NCI-H146 (cell line): Measurements from ENCODE around the gene HPSE2.

Source experiments
- DNase-seq: peaks from one replicate; lab custom pipeline; 2025; lab: John Stamatoyannopoulos, UW

The HPSE2 gene

DNA sequence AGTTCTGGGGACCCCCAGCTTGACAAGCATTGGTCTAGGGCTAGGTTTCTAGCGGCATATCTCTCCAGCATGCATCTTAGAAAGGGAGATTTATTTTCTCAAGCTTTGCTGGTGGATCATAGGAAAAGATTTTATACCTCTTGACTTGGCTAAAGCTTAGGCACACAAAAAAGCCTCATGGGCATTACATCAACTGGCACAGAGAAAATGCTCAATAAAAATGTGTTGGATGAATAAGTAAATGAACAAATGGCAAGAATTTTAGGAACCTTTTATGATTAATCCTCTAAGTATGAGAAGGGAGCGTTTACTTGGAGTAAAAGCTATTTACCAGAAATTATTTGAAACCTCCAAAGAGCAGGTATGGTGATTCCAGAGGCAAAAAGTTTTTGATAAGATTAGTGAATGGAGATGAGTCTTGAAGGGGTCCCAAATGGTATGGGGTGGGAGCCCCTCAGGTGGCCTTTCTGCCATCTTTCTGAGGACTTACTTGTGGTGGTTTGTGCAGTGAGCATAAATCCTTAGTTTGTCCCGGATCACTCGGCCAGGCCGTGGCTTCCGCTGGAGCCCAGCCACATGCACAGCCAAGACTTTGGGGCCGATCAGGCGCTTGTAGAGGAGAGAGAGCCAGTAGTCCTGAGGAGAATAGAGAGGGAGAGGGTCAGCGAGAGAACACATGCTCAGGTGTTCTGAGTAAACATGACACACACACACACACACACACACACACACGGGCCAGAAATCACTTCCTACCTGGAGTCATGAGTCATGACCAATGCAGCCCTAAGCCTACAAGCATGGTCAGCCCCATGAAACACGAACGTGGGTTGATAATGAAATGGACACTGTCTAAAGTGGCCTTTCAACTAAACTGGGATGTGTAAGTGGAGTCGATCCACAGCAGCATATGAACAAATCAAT, 745.8 kb downstream of the HPSE2 start:
- no peak for DNase-seq

DNA sequence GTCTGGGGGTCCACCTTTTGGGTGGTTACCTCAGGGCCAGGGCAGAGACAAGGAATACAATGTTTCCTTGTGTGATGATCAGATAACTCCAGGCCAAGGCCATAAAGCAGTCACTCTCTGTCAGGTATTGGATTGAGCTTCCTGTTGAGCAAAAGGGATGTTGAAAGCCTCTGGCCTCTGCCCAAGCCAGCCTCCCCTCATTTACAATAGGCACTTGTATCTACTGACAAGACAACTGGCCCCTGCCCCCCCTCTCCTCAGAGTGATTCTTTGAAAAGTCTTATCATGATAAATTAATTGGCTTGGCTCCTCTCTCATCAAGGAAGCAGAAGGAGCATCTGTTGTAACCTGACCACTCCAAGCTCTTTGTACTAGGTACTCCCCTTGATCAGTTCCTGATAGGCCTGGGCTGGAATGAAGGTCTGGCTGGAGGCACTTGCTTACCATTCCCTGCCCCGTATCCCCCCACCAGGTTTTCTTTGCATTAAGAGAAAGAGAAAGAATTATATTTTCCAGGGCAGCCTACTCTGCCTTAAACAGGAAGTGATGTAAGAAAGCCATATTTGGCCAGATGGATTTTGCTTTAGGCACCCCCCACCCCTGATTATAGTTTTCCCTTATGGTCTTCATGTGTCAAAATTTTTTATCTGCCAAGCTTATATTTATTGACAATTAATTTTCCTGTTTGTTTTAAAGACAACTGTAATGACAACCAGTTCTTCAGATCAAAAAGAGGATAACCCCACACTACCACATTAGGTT, 746.8 kb downstream of the HPSE2 start:
- no peak for DNase-seq

DNA sequence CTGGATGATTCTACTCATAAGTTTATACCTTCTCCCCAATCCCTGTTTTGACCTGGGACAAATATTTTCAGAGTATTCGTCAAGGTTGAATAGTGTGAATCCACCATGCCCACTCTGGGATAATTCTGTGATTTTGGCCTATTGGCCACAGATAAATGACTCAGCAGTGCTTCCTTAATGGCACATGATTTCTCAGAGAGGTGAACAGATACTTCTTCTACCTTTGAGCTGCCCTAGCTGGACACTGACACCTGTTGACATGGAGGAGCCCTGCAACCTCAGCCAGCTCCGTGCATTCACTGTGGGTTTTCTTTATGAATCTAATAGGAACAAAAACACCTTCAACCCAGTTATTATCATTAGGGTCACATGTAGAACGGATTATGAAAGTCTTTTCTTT, 748.0 kb downstream of the HPSE2 start:
- DNase-seq, result no peak

DNA sequence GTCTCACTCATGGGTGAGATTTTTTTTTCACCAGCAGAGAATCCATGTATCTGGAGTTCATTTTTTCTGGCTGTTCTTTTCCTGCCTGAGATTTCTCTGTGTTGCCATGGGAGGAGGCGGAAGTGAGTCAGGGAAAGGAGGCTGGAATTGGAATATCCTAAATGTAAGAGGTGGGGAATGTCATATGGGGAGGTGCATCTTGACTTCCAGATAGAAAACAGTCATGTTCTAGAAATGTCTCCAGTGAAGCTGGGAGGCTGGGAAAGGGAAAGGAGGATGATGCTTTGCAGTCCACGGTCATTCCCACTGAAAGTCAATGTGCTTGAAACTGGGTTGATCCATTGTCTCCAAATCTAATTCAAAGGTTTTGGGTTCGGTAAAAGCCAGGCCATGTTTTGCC, 749.2 kb downstream of the HPSE2 start:
- DNase-seq, result no peak

DNA sequence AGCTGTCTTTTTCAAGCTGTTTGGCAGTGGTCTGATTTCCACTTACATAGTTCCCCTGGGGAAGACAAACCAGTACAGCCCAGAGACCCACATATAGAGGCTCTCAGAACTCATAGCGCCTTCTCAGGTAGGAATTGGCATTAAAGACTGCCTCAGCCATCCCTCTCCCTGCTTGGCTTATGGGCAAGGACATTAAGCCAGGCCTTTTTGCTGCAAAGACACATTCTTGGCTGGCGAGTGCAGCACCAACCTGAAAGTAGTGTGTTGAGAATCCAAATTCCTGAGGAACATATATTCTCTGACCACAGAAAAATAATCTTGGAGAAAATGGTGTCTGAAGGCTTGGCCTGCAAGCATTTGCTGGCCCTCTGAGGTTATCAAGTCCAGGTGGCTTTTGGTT, 749.7 kb downstream of the HPSE2 start:
- DNase-seq, result no peak

DNA sequence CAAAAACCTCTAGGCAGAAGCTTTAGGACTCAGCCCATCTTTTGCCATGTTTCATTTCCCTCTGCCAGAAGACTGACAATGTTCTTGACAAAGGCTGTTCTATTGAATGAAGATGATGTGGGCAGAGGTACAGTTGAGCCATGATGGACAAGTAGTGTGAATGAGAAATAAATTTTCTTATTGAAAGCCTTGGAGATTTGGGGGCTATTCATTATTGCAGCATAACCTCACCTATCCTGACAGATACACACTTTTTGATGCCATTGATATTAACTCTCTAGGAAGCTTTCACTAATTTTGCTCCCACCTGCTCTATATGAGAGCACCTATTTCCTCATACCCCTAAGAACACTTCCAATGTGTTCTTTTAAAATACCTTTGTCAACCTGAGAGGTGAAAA, 752.0 kb downstream of the HPSE2 start:
- DNase-seq, result no peak

DNA sequence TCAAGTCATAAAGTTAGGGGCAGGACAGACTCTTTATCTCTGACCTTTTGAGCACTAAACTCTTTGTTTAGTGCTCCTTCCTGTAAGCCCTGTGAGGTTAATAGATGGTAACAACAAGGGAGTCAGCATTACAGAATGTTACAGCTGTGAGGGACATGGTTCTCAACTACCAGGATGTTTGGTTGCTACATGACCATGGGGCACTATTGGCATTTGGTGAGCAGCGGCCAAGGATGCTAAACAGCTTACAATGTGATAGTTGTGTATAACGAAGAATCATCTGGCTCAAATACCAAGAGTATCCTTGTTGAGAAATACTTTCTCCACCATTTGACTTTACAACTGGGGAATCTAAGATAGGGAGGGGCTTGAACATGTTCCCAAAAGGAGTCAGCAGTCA, 753.6 kb downstream of the HPSE2 start:
- DNase-seq, result no peak

DNA sequence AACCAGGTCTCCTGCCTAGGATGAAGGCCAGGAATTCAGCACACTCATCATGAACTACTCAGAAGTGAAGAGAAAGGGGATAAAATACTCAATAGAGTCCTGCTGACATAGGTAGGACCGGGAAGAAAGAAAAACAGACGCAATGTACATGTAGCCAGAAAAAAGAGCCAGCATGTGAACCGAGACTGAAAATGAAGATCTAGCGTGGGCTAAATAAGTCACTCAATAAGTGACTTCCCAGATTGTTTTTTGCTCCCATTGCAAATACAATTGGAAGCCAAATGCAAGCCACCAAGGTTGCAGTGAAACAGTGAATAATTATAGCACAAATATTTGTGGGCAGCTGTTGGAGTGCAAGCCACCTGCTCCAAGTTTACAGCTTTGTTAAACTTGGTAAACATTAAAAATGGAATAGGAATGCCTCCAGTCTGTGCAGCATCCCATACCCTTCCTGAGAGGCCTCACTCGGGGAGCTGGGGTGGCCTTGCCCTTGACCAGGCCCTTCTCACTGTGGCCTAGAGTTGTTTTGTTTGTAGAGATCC, 754.2 kb downstream of the HPSE2 start:
- no peak for DNase-seq

DNA sequence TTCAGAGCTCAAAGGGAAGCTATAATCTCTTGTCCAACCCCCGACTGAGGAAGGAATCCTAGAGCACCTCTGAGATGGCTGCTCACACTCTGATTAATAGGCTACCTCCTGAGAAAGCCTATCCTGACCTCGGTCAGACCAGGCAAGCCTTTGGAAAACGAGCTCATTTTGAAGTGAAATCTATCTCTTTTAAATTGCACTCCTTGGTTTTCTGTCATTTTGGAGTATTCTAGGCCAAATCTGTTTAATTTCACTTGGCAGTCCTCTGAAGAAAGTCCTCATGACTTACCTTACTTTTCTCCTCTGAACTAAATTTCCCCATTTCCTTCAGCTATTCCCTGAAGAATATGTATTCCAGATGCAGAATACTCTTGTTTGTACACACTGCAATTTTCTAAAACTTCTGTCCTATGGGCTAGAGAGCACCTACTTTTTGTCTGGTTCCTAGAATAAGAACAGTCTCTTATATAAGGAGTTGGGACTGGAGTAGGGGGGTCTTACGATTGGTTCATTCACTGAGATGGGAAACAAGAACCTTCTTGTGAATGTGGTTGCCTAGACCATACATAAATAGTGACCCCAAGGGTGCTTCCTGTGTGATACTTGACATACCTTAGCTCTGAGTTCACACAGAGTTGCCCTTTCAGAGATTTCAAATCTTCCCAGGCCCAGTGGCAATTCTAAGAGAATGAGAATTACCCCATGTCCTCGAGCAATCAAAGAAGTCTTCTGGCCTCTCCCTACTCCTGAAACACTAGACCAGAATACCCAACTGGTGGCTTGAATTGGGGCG, 757.0 kb downstream of the HPSE2 start:
- DNase-seq, result no peak

DNA sequence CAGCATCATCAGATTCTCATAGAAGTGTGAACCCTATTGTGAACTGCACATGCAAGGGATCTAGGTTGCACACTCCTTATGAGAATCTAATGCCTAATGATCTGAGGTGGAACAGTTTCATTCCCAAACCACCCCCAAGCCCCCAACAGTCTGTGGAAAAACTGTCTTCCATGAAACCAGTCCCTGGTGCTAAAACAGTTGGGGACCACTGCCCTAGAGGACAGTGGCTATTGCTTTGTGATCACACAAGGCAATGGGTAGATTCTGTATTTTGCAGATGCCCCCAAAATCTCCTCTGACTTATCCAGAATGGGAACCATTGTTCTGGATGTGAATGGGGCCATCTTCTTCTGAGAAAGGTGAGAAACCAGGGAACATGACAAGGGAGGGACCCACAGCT, 757.8 kb downstream of the HPSE2 start:
- DNase-seq, result no peak

DNA sequence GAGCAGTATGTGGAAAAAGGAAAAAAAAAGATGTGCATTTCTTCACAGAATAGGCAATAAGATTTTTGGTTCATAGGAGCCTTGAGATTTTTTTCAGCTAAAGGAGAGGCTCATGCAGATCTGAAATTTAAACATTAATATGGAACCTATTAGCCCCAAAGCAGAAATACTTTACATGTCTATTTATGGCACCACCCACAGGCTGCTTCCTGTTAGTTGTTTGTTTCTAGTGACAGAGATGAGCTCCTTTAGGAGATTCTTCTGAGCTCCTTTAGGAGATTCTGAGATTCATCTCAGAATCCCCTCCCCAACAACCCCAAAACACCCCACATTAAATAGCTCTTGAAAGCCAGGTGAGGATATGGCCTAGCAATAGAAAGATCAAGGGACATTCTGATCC, 761.0 kb downstream of the HPSE2 start:
- no peak for DNase-seq

DNA sequence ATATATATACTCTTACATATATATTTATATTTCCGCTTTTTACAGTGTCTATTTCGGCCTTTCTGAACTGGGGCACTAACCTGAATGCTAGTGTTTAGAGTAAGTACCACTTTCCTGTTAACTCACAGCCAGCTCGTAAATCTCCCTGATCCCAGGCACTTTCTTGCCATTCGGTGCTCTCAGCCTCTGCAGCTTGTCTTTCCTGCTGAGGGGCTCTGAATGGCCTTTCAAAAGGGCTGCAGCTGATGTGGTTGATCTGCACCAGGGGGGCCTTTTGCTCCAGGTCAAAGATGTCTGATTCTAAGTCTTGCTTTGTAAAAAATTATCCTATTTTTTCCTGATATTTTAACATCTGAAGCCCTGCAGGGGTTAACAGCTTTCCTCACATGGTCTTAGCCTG, 763.5 kb downstream of the HPSE2 start:
- DNase-seq, result no peak

DNA sequence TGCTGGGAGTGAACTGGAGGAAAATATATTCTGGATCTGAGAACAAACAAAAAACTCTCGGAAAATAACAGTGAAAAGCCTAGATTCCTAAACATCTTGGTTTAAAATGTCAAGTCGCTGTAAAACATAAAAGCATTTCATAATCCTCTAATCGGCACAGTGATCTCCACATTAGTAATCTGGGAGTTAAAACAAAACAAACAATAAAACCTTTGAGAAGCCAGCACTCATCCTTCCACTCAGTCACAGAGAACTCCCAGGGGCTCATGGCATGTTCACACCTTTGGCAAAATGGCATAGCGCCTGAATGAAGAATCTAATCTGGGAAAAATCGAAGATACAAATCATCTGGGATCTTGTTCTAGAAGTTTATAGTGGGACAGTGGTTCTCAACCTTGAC, 764.8 kb downstream of the HPSE2 start:
- no peak for DNase-seq

DNA sequence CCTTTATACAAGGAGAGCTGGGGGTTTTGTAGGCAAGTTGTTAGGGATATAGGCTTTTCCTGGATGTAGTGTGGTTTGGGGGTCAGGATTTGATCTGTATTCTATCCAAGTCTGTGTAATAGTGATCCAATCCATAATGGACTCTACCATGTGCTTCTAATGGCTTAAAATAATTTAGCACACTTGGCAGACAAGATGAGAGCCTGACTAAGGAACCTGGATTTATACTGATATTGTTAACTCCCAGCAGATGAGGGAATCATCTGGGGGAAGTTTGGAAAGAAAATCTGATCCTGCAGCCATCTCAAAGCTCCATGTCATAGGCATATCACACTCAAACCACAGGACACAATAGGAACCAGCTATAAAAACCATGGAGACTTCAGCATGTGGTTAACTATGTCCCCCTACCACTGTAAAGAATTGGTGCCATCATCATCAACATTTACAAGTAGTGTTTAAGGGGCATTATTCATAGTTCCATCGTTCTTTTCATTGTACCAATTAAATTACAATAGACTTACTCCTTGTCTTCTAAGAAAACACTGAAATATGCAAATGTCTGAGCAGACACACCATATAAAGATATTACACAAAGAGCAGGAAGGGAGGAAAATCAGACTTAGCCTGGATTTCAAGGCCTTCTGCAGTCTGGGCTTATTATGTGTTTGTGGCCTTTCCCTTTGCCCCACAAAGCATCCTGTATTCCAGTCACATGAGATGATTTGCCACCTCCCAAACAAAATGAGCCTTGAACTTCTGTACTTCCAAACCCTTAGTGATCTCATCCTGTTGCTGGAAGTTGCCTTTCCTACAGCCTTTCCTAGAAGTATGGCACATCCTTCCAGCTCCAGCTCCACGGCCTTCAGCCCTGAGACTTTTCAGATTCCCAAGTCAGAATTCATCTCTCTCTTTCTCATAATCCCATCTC, 766.4 kb downstream of the HPSE2 start:
- no peak for DNase-seq

DNA sequence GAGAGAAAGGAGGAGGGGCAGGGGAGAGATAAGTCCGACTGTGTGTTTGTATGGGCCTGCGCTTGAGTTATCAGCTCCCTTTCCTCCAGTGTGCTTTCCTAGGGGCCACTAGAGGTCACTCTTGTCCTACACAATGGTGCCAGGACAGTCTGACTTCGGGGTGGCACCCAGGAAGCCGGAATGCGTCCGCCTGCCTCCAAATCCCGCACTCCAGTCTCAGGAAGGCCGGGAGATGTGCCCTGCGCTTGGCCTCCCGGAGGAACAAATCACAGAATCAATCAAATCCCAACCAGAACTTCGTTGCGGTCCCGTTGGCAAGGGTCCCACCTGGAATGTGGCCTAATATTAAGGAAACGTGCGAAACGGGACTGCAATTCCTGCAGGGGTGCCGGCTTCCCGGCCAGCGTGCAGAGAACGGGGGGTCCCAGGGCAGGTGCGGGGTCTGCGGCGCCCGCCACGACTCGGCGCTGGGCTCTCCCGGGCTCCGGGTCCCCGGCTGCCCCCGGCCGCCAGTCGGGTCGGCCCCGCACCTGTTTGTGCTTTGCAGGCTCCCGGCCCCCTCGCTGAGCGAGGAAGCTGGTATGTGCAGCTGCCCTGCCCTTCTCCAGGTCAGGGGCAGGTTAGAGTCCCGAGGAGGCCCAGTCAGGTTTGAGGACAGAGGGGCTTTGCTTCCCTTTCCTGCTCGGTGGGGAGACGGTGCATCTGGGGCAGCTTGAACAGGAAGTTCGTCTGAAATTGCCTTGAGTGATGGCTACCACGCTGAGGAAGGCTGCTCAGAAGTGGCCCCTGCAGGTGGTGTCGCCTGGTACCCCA, 767.9 kb downstream of the HPSE2 start:
- DNase-seq, result peak; percentile 85

DNA sequence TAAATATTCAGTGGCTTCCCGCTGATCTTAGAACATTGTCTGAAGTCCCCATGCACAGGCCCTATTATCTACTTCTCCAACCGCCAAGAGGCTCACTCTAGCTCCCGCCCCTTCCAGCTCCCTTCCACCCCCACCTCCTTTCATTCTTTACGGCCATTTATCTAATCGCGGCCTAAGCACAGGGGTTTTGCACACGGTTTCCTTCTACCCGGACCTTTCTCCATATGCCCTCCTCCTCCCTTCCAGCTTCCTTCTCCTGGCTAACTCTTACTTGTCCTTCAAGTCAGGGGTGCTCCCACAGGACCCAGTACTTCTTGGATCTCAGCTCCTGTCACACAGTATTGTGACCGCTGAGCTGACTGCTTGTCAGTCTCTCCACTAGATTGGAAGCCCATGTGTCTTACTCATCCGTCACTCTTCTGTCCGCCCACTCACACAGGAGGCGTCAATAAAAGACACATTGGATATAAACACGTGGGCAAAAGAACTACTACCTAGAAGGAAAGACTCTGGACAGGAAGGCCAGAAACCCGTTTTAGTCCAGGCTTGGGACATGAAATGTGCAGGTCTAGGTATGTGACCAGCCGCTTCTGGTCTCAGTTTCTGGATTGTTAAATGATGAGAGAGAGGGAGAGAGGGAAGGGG, 768.7 kb downstream of the HPSE2 start:
- peak; percentile 48 for DNase-seq

DNA sequence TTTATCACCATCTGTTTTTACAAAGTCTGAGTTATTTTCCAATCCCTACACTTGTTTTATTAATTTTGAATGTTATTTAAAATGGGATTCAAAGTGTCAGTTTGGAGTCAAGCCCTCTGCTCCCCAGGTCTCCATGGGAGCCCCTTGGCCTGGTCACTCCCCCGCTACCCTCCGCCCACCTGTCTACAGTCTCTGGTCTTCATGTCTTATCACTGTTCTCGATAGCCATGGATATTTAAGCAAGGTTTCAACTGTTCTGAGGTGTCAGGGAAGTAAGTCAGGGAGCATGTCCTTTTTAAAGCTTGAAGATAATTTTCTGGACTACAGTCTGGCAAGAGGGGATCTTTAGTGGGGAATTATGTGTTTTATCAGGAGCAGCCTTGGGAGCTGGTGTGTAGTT, 769.8 kb downstream of the HPSE2 start:
- no peak for DNase-seq

DNA sequence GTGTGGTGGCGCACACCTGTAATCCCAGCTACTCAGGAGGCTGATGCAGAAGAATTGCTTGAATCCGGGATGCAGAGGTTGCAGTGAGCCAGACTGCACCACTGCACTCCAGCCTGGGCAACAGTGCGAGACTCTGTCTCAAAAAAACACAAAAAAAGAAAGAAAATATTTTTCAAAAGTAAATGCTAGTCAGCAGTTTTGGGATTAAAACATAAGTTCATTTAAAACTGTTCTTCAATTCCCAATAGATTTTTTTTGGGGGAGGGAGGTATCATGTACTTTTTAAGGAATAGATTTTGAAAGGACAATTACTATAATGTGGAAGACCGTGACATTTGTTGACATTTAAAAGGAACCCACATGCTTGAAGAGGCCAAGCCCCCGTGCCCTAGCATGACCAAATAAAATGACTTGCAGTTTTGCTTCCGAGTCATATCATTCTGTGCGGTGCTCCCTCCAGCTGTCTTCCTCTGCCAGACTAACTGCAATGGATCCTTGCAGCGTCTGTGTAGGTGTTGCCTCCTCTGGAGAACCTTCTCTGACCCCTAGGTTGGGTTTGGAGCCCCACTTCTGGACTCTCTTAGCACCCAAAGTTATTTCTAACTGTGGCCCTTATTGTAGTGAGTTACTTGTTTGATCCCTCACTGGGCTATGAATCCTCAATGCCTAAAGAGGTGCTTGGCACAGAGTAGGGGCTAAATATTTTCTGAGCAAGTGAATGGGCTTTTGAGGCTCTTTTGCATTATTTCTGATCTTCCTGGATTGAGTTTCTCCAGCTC, 771.5 kb downstream of the HPSE2 start:
- peak; percentile 2 for DNase-seq

DNA sequence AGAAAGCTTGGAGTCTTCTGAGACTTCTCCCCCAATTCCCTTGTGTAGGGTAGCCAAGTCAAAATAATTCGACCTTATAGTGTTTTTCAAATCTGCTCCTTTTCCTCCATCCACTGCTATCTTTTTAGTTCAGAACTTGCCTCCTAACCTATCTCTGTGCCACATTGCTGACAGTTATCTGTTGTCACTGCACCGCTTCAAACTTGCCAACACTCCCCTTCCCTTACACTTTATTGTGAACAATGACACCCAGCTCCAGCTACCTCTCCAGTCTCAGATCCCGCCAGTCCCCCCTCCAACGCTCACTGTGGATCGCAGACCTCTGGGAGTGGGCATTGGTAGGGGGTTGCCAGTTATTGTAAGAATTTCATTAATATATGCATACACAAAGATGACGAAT, 772.6 kb downstream of the HPSE2 start:
- DNase-seq, result no peak
